Measurements from ENCODE around the gene HIF1AN.
"Not testable (repeated sequence)": the region's sequence is repeated elsewhere in the genome, so short reads cannot be mapped to it uniquely, and the experiment has no call there.

HIF1AN gene

DNA sequence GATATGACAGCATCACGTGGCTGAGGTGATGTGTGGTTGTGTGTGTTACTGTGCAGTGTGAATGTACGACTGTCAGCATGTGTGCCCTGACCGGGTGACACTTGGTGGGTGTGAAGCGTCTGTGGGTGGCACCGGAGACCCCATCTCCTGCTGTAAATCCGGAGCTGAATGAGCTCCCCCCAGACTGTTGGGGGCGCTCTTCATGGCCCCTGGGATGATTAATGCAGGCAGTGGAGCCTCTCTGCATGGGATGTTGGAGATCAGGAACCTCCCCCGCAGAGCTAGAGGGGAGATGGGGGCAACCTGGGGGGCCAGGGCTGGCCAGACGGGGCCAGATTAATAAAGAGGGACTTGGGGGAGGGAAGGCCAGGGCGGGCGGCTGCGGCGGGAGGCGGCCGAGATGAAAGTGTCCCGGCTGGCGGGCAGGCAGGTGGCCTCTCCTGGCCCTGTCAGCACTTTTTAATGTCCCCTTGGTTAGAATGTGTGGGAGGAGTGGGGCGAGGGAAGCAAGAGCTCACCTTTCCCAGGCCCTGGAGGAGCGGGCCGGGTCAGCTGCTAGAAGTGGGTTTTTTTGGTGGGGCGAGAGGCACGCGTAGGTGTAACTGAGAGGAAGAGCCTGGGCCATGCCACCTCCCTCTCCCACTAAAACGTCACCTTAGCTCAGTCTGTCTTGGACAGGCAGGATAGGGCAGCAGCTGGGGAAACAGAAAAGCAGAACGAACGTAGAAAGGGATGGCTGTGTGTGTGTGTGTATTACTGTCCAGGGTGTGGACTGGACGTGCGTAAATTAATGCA, 34.1 kb downstream of the HIF1AN start:
- Mint-ChIP-seq H3K4me1 (no peaks in the 10 kb centered on the region), H3K9me3 (no peaks in the 10 kb centered on the region), H3K27me3 (peaks cover 10% of the 10 kb centered on the region), H3K27ac (no peak overlapping the region), H3K4me3 (no peak overlapping the region)
- DNase-seq: peak in 1 of 2 donors; percentile 26
- ATAC-seq: peak; percentile 56

DNA sequence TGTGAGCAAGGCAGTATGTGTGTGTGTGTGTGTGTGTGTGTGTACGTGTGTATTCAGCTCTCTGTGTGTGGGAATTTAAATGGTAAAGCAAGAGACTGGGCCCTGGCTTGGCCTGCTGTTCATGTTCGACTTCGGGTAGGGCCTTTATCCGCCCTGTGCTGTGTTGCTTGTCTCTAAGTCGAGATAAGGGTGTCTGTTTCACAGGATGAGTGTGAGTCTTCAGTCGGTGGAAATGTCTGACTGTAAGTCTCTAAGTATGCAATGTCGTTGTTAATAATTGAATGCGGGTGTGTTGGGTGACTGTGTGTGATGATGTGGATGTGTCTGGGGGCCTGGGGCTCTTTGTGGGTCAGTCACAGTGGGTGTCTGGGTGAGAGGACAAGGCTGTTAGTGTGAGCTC, 34.8 kb downstream of the HIF1AN start:
- ATAC-seq (no peak), DNase-seq (no peak)
- H3K27me3 Mint-ChIP-seq: peaks cover 10% of the 10 kb centered on the region
- no peaks in the 10 kb centered on the region for H3K9me3 Mint-ChIP-seq
- no peak overlapping the region for H3K27ac Mint-ChIP-seq
- H3K4me1 Mint-ChIP-seq: no peaks in the 10 kb centered on the region
- H3K4me3 Mint-ChIP-seq: no peak overlapping the region

DNA sequence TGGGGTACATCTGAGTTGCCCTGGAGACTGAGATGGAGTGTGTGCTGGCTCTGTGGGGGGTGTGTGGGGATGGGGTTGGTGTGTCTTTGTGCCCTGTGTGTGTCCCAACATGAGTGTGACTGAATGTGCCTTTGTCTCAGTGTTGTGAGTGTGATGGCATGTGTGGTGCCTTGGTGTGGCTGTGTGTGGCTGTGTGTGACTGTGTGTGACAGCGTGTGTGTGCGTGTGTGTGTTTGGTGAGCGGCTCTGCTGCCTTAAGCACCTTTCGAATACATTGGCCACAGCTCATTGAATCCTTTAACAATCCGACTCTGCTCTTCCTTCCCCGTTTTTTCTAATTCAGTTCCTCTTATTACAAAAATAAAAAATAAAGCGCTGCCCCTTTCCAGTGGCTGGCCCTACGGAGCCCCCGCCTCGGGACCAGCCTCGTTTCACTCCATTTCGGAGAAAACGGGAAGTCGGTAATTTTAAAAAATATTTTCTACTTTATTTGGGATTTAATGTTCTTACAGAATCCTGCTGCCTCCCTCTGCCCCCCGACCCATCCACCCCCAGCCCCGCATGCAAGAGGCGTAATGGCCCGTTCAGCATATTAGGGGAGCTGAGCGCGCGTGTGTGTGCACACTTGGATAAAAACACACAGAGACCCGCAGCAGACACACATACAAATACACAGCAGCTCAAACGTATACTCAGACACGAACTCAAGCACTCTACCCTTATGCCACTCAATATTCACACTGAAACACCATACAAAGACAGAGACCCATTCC, 35.5 kb downstream of the HIF1AN start:
- DNase-seq (no peak), ATAC-seq (no peak)
- Mint-ChIP-seq H3K27ac (no peak overlapping the region), H3K4me1 (no peaks in the 10 kb centered on the region), H3K9me3 (no peaks in the 10 kb centered on the region), H3K27me3 (peaks cover 12% of the 10 kb centered on the region), H3K4me3 (no peak overlapping the region)

DNA sequence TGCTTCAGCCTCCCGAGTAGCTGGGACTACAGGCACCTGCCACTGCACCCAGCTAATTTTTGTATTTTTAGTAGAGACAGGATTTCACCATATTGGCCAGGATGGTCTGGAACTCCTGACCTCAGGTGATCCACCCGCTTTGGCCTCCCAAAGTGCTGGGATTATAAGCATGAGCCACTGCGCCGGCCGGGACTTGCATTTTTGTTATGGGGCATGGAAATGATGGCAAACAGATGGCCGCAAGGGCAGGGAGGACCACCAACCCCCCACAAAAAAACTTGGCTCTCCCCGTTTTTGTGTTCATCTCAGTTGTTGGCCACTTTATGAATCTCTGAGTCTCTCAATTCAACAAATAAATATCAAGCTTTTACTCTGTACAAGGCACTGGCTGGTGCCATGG, 39.4 kb downstream of the HIF1AN start:
- H3K27me3 Mint-ChIP-seq: peaks cover 39% of the 10 kb centered on the region

DNA sequence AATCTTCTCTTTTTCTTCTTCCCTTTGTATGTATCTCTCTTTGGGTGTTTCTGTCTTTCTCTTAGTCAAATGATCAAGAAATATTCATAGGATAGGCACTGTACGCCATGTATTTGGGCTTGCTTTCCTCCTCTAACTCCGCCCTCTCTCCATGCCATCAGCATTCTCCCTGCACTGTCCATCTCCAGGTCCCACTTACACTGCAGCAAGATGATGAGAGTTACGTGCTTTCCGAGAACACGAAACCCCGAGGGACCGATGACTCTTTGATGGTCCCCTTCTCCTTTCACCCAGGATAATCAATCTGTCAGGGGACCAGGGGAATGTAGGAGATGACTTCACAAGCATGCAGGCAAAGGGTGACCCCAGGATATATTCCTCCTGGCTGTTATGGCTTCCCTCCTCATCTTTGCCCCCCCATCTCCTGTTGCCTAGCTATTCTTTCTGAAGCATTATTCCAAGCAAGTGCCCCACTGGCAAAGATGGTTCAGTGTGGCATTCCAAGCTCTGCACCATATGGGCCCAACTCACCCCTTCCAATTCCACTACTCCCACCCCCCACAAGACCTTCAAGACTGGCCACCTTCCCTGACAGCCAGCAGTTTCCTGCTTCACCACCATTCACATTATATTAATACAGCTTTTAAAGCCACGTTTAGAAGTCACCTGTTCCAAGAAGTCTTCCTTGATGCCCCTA, 40.0 kb downstream of the HIF1AN start:
- Mint-ChIP-seq H3K27me3 (peaks cover 39% of the 10 kb centered on the region), H3K4me1 (no peaks in the 10 kb centered on the region), H3K27ac (peak overlapping the region in 1 of 2 donors; percentile 23), H3K9me3 (no peaks in the 10 kb centered on the region), H3K4me3 (no peak overlapping the region)
- DNase-seq: no peak
- ATAC-seq: no peak

More for the DNA sequence above, 39.4 kb downstream of the HIF1AN start:
- H3K4me3 Mint-ChIP-seq, H3K27ac Mint-ChIP-seq, DNase-seq, H3K4me1 Mint-ChIP-seq, H3K9me3 Mint-ChIP-seq, ATAC-seq: not testable (repeated sequence)

DNA sequence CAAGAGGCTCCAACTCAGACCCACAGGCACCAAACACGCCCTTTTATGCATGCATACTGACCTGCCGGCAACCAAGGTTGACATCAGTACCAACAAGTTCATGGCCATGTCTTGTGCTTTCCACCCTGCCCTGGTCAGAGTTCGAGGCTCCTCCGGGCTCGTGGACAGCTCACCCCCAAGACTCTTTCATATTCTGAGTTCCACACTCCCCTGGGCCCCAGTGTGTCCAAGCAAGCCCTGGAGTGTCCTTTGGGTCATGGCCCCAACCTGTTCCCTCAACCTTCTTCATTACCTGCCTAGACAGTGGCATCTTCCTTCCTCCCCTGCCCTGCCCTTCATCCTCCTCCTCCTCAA, 40.5 kb downstream of the HIF1AN start:
- H3K4me1 Mint-ChIP-seq: no peaks in the 10 kb centered on the region
- ATAC-seq: no peak
- no peak overlapping the region for H3K4me3 Mint-ChIP-seq
- H3K27ac Mint-ChIP-seq: no peak overlapping the region
- no peak for DNase-seq
- H3K9me3 Mint-ChIP-seq: no peaks in the 10 kb centered on the region
- peaks cover 39% of the 10 kb centered on the region for H3K27me3 Mint-ChIP-seq

DNA sequence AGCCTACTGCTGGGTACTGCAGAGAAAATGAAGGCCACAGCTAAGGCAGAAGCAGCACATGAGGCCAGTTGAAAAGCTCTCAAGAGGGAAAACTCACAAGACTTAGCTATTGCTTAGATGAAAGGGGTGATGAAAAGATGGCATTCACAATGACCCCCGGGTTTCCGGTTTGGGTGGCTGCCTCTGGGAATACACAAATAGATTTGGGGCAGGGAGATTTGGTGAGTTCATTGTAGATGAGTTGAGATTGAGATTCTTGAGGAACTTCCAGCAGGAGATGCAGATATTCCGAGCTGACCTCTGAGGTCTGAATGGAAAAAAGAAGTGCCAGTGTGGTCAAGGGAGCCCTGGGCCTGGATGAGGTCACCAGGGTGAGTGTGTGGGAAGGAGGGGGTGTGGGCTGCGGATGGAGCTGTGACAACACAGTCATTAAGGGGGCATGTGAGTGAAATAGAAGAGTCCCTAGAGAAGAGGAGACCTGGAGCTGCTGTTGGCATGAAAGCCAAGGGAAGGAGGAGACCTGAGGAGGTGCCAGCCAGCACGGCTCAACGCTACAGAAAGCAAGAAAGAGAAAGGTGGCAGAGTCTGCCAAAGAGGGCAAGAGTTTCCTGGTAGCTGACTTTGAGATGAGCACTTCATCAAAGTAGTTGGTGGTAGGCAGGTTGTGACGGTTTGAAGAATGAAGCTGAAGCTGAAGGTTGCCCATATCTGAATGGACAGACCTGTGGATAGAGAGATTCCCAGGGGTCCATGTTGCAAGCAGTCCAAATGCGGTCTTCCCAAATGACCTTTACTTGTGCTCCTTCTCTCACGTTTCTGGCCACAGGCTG, 43.7 kb downstream of the HIF1AN start:
- no peak overlapping the region for H3K27ac Mint-ChIP-seq
- peaks cover 35% of the 10 kb centered on the region for H3K27me3 Mint-ChIP-seq
- ATAC-seq (no peak), DNase-seq (no peak)
- no peak overlapping the region for H3K4me3 Mint-ChIP-seq
- H3K9me3 Mint-ChIP-seq: no peaks in the 10 kb centered on the region
- H3K4me1 Mint-ChIP-seq: no peaks in the 10 kb centered on the region

DNA sequence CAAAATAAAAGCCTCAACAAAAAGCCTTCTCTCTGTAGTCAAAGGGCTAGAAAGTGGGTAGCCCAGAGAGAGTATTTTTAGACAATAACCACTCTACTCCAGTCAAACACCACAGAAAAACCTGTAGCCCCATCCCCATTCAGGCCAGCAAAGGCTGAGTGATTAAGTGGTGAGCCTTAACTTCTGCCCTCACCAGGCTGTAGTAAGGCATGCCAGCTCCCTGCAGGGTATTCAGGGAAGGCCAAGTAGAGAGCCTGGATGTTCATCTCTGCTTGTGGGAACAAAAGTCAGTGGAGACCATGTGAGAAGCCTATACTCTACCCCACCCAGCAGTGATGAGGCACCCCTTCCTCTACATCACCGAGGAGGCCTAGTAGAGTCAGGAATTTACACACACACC, 51.2 kb downstream of the HIF1AN start:
- DNase-seq (no peak), ATAC-seq (no peak)
- no peak overlapping the region for H3K4me3 Mint-ChIP-seq
- H3K9me3 Mint-ChIP-seq: peaks cover 0 to 11% of the 10 kb centered on the region in 2 donors
- peaks cover 69% of the 10 kb centered on the region for H3K27me3 Mint-ChIP-seq
- no peaks in the 10 kb centered on the region for H3K4me1 Mint-ChIP-seq
- H3K27ac Mint-ChIP-seq: no peak overlapping the region

DNA sequence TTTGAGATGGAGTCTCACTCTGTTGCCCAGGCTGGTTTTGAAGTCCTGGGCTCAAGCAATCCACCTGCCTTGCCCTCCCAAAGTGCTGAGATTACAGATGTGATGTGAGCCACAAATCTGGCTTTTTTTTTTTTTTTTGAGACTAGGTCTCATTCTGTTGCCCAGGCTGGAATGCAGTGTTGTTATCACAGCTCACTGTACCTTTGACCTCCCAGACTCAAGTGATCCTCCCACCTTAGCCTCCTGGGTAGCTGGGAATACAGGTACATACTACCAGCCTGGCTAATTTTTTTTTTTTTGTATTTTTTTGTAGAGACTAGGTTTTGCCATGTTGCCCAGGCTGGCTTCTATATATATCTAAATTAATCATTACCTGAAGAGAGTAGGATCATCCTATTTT, 62.4 kb downstream of the HIF1AN start:
- ATAC-seq (no peak), DNase-seq (no peak)
- H3K4me1 Mint-ChIP-seq: no peaks in the 10 kb centered on the region
- H3K27me3 Mint-ChIP-seq: peaks cover 42% of the 10 kb centered on the region
- H3K27ac Mint-ChIP-seq: no peak overlapping the region
- no peaks in the 10 kb centered on the region for H3K9me3 Mint-ChIP-seq
- no peak overlapping the region for H3K4me3 Mint-ChIP-seq

DNA sequence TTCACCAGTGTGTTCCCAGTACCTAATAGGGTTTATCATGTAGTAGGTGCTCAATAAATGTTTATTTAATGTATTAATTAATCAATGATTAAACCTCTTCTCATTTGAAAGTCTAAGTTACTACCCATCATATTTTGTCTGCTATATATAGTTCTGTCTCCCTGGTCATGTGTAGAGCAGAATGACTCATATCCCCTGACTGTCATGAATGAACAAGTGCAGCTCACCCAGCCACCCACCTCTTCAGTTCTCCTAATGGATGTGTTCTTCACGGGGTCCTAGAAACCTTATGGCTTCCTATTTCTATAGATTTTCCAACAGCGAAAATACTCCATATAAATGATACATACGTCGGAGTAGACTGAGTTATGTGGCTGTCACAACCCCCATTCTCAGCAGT, 64.5 kb downstream of the HIF1AN start:
- DNase-seq (no peak), ATAC-seq (no peak)
- Mint-ChIP-seq H3K9me3 (no peaks in the 10 kb centered on the region), H3K4me1 (no peaks in the 10 kb centered on the region), H3K27me3 (peaks cover 51% of the 10 kb centered on the region), H3K4me3 (no peak overlapping the region), H3K27ac (no peak overlapping the region)

DNA sequence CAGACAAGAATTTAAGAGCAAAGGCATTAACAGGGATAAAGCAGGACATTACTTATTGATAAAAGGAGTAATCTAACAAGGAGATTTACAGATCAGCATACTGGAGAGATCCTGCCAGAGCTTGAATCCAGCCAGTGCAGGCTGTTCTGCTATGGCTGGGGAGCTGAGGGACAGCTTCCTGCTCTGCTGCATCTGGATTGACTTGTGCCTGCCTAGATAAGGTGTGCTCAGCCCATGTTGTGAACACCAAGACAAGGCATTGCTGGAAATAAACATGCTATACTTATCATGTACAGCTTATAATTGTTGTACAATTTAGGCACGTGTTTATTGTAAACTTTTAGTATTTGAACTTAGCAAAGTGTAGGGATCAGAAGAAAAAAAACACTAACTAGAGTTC, 71.7 kb downstream of the HIF1AN start:
- Mint-ChIP-seq H3K27me3 (peaks cover 63% of the 10 kb centered on the region), H3K4me1 (no peaks in the 10 kb centered on the region), H3K9me3 (no peaks in the 10 kb centered on the region), H3K4me3 (no peak overlapping the region), H3K27ac (no peak overlapping the region)
- no peak for ATAC-seq
- DNase-seq: no peak
